ENCODE data around the gene TBCA. TPM values are rescaled to one million over a fixed set of nuclear protein-coding genes. Genes with fewer than 3 reads are reported as not detected.

Gene TBCA
- total and polyA plus RNA-seq, 8 donors: 33.3 to 328 (median 127) TPM

DNA sequence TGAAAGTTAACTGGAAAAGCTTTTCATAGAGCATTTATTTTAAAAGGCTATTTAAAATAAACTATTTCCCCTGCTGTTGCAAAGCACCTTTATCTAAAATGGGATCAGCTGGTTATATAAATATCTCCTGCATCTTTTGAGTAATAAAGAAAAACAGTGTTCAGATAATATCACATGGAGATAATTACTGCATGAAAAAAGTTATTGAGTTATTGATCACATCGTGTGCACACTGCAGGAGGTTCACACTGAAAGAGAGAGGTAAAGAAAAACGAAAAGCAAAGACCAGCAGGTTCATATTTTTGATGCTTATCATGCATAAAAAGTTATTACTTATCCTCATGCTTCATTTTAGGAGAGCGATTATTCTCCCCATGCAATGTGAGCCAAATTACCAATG lies 82.2 kb downstream of the TBCA start:
- Histone ChIP-seq H3K27me3 (no peaks in the 10 kb centered on the region), H3K4me1 (peaks cover 0 to 7% (median 0%) of the 10 kb centered on the region in 4 donors), H3K36me3 (peaks cover 5 to 49% (median 39%) of the 10 kb centered on the region in 4 donors), H3K4me3 (no peak overlapping the region), H3K9me3 (peaks cover 0 to 6% (median 2%) of the 10 kb centered on the region in 4 donors), H3K27ac (no peak overlapping the region)
- intact Hi-C loops (cut with DNase I; ENCODE audit: low total_unique reads): no loop called here
- WGBS, 5 donors: 88 to 94% (median 89%) methylated on average over 3 of the region's 3 CpGs
- DNase-seq: no peak
- TF ChIP-seq POLR2A (IDR thresholded peaks at IDR 0.05): no peak
- no peak for TF ChIP-seq POLR2AphosphoS5 (IDR thresholded peaks at IDR 0.05)
- TF ChIP-seq EP300 (IDR thresholded peaks at IDR 0.05): no peak
- TF ChIP-seq, protein P1, sequence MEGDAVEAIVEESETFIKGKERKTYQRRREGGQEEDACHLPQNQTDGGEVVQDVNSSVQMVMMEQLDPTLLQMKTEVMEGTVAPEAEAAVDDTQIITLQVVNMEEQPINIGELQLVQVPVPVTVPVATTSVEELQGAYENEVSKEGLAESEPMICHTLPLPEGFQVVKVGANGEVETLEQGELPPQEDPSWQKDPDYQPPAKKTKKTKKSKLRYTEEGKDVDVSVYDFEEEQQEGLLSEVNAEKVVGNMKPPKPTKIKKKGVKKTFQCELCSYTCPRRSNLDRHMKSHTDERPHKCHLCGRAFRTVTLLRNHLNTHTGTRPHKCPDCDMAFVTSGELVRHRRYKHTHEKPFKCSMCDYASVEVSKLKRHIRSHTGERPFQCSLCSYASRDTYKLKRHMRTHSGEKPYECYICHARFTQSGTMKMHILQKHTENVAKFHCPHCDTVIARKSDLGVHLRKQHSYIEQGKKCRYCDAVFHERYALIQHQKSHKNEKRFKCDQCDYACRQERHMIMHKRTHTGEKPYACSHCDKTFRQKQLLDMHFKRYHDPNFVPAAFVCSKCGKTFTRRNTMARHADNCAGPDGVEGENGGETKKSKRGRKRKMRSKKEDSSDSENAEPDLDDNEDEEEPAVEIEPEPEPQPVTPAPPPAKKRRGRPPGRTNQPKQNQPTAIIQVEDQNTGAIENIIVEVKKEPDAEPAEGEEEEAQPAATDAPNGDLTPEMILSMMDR (IDR thresholded peaks at IDR 0.05): no peak

DNA sequence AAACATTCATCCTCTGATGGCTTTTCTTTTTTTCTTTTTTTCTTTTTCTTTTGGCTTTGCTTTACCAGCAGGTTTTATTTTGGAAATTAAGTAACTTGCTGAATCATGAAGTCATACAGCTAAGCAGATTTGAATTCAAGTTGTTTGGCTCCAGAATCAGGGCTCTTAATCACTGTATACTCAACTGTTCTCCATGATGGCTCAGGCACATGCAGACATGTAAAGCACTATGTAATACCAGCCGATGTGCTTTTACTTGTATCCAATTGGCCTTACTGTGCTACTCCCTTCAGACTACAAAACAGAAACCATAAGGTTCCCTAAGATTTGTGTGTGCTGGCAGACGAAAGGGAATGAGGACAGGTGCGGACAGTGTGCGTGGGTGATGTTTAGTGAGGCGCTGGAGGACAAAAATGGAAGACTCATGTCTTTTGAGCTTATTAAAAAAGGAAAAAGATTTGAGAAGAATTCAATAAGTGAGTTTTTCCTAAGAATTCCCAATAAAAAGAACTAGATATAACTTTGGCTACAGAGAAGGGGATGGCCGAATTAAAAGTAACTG lies 92.9 kb downstream of the TBCA start:
- no peaks in the 10 kb centered on the region for H3K9me3 ChIP-seq
- no peaks in the 10 kb centered on the region for H3K27me3 ChIP-seq
- H3K27ac ChIP-seq: no peak overlapping the region
- 90 to 94% (median 93%) methylated on average over 6 of the region's 6 CpGs for WGBS, 5 donors
- H3K36me3 ChIP-seq: peaks cover 0 to 10% (median 6%) of the 10 kb centered on the region in 4 donors
- no peaks in the 10 kb centered on the region for H3K4me1 ChIP-seq
- no peak for TF ChIP-seq POLR2AphosphoS5 (IDR thresholded peaks at IDR 0.05)
- no peak for DNase-seq
- intact Hi-C loops (cut with DNase I; ENCODE audit: low total_unique reads): no loop called here
- H3K4me3 ChIP-seq: no peak overlapping the region

DNA sequence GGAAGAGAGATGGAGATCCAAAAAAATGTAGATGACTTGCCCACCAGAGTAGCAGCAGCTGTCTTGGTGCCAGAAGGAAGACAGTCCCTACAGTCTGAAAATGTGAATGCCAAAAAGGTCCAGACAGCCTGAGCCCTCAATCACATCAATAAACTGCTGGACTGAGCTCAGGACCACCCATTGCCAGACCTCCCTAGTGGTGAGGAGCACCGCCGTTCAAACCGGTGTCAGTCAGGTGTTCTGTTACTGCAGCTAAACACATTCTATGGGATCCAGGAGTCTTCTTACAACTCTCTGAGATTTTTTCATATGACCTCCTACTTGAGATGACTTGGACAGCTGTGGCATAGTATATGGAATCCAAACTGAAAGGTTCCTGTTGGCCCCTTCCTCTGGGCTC lies 105.6 kb downstream of the TBCA start:
- 55 to 70% (median 62%) methylated on average over 2 to 3 of the region's 3 CpGs for WGBS, 5 donors
- TF ChIP-seq, protein P1 (IDR thresholded peaks at IDR 0.05): no peak
- TF ChIP-seq POLR2A (IDR thresholded peaks at IDR 0.05) (no peak), EP300 (IDR thresholded peaks at IDR 0.05) (no peak), POLR2AphosphoS5 (IDR thresholded peaks at IDR 0.05) (no peak)
- H3K4me3 ChIP-seq: no peak overlapping the region
- no peak for DNase-seq
- no peak overlapping the region for H3K27ac ChIP-seq
- intact Hi-C loops (cut with DNase I; ENCODE audit: low total_unique reads): no loop called here
- H3K4me1 ChIP-seq: no peaks in the 10 kb centered on the region
- no peaks in the 10 kb centered on the region for H3K36me3 ChIP-seq
- H3K27me3 ChIP-seq: peaks cover 0 to 31% (median 0%) of the 10 kb centered on the region in 3 donors
- peaks cover 0 to 2% (median 0%) of the 10 kb centered on the region in 4 donors for H3K9me3 ChIP-seq

DNA sequence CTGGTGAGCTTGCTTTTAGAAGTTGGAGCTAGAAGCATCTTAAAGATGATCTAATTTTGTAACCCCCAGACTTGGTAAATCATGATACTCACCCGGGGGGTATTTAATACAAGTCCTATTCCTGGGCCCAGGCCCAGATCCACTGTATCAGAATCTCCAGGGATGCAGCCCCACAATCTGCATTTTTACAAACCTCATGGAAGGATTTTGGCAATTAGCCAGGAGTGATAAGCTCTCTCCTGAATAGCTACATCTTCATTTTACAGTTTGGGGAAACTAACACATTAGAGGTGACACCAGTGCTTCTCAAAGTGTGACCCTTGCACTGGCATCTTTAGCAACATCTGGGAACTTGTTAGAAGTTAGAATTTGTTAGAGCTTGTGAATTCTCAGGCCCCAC lies 106.5 kb downstream of the TBCA start:
- Histone ChIP-seq H3K9me3 (no peaks in the 10 kb centered on the region), H3K4me3 (no peak overlapping the region), H3K36me3 (no peaks in the 10 kb centered on the region), H3K4me1 (no peaks in the 10 kb centered on the region), H3K27me3 (peaks cover 0 to 40% (median 0%) of the 10 kb centered on the region in 3 donors), H3K27ac (no peak overlapping the region)
- TF ChIP-seq, protein P1 (IDR thresholded peaks at IDR 0.05): no peak
- TF ChIP-seq POLR2A (IDR thresholded peaks at IDR 0.05): no peak
- no peak for TF ChIP-seq POLR2AphosphoS5 (IDR thresholded peaks at IDR 0.05)
- no peak for TF ChIP-seq EP300 (IDR thresholded peaks at IDR 0.05)
- intact Hi-C loops (cut with DNase I; ENCODE audit: low total_unique reads): no loop called here
- 61 to 89% (median 80%) methylated on average over 1 of the region's 1 CpG for WGBS, 5 donors
- DNase-seq: no peak

DNA sequence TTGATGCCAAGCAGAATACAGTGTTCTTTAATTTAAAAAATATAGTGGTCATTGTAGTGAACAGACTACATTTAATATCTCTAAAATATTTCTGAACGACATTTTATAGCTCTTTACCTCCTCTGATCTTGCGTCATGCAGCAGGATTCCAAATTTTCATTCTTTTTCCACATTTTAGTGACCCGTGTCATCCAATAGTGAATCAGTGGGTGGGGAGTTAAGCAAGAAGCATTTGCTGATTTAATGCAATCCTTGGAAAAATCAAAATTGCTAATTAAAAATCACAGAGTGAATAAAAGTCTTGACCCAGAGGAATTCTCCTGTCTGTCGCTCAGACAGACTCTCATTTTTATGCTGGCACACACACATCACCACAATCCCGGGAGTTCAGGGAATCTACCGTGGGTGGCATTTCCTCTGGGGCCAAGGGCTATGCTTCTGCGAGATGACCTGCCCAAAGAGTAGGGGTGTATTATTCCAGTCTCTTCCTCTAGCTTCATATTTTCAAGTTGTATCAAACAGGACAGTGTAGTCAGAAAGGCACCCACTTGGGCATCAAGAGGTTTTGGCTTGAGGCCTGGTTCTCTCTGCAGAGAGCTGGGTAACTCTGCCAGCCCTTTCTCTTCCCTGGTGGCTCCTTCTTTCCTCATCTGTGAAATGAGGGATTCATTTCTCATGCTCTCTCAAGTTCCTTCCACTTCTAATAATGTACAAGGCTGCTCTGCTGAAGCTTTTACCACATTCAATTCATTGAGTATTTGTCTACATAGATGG lies 112.9 kb downstream of the TBCA start:
- Histone ChIP-seq H3K27me3 (peaks cover 0 to 34% (median 0%) of the 10 kb centered on the region in 3 donors), H3K9me3 (no peaks in the 10 kb centered on the region), H3K27ac (no peak overlapping the region), H3K36me3 (no peaks in the 10 kb centered on the region), H3K4me1 (no peaks in the 10 kb centered on the region), H3K4me3 (no peak overlapping the region)
- intact Hi-C loops (cut with DNase I; ENCODE audit: low total_unique reads): no loop called here
- TF ChIP-seq, protein P1 (IDR thresholded peaks at IDR 0.05): no peak
- TF ChIP-seq POLR2AphosphoS5 (IDR thresholded peaks at IDR 0.05) (no peak), EP300 (IDR thresholded peaks at IDR 0.05) (no peak), POLR2A (IDR thresholded peaks at IDR 0.05) (no peak)
- no peak for DNase-seq
- 66 to 82% (median 81%) methylated on average over 7 of the region's 7 CpGs for WGBS, 5 donors
